MCF 10A (cell line): ENCODE measurements around the gene CD44. TPM values are rescaled to one million over a fixed set of nuclear protein-coding genes. Genes with fewer than 3 reads are reported as not detected.

Experiments used
- BruUV-seq: library from RNA; stranded (reverse); fragments of 400-500 nt; replicated peaks from 2 replicates; lab custom pipeline; 2021; lab: Mats Ljungman, UMichigan
- CTCF ChIA-PET: fragments of 300-600 bp; sonication (Branson Sonifier 250); formaldehyde crosslinking; extraction: SDS; loops from one replicate; lab custom pipeline; 2021; ENCODE audit warnings: antibody characterized with exemption, inconsistent platforms; lab: Yijun Ruan, JAX
- POLR2A ChIA-PET: fragments of 300-600, 350-650 bp; sonication (Branson Sonifier 250); formaldehyde crosslinking; extraction: SDS; loops from one replicate; lab custom pipeline; 2020; ENCODE audit warnings: antibody characterized with exemption, inconsistent platforms; lab: Yijun Ruan, JAX
- DNase-seq: peaks from one replicate; pipeline ENCODE4 v3.0.0-alpha.2; 2018; ENCODE audit not compliant: unreplicated experiment
- H3K27ac Mint-ChIP-seq: one replicate; pipeline ENCODE4 v1.8.0; 2022; ENCODE audit warnings: mild to moderate bottlenecking, low read depth, mixed read lengths; ENCODE audit not compliant: unreplicated experiment
- H3K27me3 Mint-ChIP-seq: one replicate; pipeline ENCODE4 v1.8.0; 2022; ENCODE audit warnings: mixed read lengths; ENCODE audit not compliant: insufficient read depth, unreplicated experiment
- H3K36me3 Mint-ChIP-seq: one replicate; pipeline ENCODE4 v1.8.0; 2022; ENCODE audit warnings: mild to moderate bottlenecking, moderate library complexity, mixed read lengths; ENCODE audit not compliant: insufficient read depth, unreplicated experiment
- H3K4me1 Mint-ChIP-seq: one replicate; pipeline ENCODE4 v1.8.0; 2022; ENCODE audit warnings: mixed read lengths; ENCODE audit not compliant: insufficient read depth, unreplicated experiment
- H3K4me3 Mint-ChIP-seq: one replicate; pipeline ENCODE4 v1.8.0; 2022; ENCODE audit warnings: mild to moderate bottlenecking, moderate library complexity, mixed read lengths; ENCODE audit not compliant: unreplicated experiment
- H3K9me3 Mint-ChIP-seq: one replicate; pipeline ENCODE4 v1.8.0; 2022; ENCODE audit warnings: mixed read lengths; ENCODE audit not compliant: unreplicated experiment
- intact Hi-C: fragments of 100-400 bp; cut with micrococcal nuclease; formaldehyde crosslinking; loops from 2 replicates; pipeline ENCODE4 v1.14.1; 2022
- total RNA-seq: library from RNA; stranded (reverse); gene quantifications from 2 replicates; pipeline ENCODE4 v1.2.3, GENCODE V29; 2022
- TF ChIP-seq, protein P1 (sequence below): fragments of 200-600 bp; IDR thresholded peaks from one replicate; pipeline ENCODE4 v1.8.0; 2022; ENCODE audit warnings: antibody characterized with exemption, mild to moderate bottlenecking; ENCODE audit not compliant: unreplicated experiment

Gene CD44
- total RNA-seq, 1 experiment from 2014 or later: 446 TPM

DNA sequence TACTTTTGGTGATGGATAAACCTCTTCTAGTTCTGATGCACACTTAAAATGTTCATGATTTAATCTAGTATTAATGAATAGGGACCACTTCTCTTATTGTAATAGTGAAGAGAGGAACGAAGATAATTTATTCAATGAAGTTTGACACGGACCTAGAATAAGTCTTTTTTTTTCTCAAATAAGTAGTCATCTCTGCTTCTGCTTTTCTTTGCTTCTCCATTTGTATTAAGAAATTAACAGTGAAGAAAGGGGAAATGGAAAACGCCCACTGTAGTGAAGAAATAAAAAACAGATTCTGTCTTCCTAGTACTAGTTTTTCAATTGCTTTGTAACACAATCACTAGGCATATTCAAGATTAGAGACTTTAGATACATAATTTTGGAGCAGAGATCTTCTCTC, 73.0 kb downstream of the CD44 start:
- H3K27ac Mint-ChIP-seq: no peak overlapping the region
- ChIA-PET POLR2A (interaction anchor here (0.7 kb wide), 1 partner anchor 34 kb away, joined by 4 read pairs; no protein-coding TSS in a partner anchor), CTCF (interaction anchor here (1.0 kb wide), 1 partner anchor 141 kb away, joined by 3 read pairs; no protein-coding TSS in a partner anchor)
- BruUV-seq: no TSS peak
- intact Hi-C loops: loop anchor here (5.0 kb wide), 1 partner anchor 155 kb away; no protein-coding TSS in a partner anchor
- H3K36me3 Mint-ChIP-seq: peaks cover 78% of the 10 kb centered on the region
- H3K27me3 Mint-ChIP-seq: no peaks in the 10 kb centered on the region
- peaks cover 27% of the 10 kb centered on the region for H3K4me1 Mint-ChIP-seq
- H3K4me3 Mint-ChIP-seq: no peak overlapping the region
- TF ChIP-seq, protein P1, sequence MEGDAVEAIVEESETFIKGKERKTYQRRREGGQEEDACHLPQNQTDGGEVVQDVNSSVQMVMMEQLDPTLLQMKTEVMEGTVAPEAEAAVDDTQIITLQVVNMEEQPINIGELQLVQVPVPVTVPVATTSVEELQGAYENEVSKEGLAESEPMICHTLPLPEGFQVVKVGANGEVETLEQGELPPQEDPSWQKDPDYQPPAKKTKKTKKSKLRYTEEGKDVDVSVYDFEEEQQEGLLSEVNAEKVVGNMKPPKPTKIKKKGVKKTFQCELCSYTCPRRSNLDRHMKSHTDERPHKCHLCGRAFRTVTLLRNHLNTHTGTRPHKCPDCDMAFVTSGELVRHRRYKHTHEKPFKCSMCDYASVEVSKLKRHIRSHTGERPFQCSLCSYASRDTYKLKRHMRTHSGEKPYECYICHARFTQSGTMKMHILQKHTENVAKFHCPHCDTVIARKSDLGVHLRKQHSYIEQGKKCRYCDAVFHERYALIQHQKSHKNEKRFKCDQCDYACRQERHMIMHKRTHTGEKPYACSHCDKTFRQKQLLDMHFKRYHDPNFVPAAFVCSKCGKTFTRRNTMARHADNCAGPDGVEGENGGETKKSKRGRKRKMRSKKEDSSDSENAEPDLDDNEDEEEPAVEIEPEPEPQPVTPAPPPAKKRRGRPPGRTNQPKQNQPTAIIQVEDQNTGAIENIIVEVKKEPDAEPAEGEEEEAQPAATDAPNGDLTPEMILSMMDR: no peak
- no peaks in the 10 kb centered on the region for H3K9me3 Mint-ChIP-seq
- no peak for DNase-seq

DNA sequence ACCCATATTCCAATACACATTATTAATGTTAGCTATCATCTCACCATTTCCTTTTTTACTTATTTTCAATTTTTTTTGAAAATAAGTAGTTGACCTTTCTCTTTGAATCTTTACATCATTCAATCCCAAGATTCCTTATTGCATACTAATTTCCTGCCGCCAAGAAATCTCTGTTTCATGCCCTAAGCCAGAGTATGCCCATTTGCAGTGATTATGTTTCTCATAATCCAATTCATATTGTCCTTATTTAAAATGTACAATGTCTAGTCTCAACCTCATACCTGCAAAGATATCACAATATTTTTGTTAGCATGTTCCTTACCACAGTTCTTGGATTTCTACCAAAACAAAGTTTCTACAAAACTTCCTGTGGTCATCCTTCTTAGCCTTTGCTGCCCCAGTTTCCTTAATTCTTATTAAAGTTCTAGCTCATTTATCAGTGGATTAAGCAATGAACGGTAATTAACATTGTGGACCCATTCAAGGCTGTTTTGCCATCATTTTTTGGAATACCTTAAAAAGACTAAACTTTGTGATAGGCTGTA, 75.3 kb downstream of the CD44 start:
- POLR2A ChIA-PET: interaction anchor here (0.6 to 1.1 kb wide), 5 partner anchors 9 to 818 kb away, joined by 3 to 7 read pairs (median 4); no protein-coding TSS in a partner anchor
- BruUV-seq: no TSS peak
- Mint-ChIP-seq H3K27ac (peak overlapping the region; percentile 82), H3K4me3 (no peak overlapping the region), H3K4me1 (peaks cover 27% of the 10 kb centered on the region), H3K36me3 (peaks cover 69% of the 10 kb centered on the region), H3K27me3 (no peaks in the 10 kb centered on the region), H3K9me3 (no peaks in the 10 kb centered on the region)
- intact Hi-C loops: loop anchor here (2.0 to 5.0 kb wide), 2 partner anchors 75 to 153 kb away; partner anchors contain the start of gene CD44
- CTCF ChIA-PET: interaction anchor here (0.6 to 1.2 kb wide), 5 partner anchors 20 to 153 kb away, joined by 3 to 6 read pairs (median 3); no protein-coding TSS in a partner anchor
- TF ChIP-seq, protein P1: no peak
- peak; percentile 17 for DNase-seq

DNA sequence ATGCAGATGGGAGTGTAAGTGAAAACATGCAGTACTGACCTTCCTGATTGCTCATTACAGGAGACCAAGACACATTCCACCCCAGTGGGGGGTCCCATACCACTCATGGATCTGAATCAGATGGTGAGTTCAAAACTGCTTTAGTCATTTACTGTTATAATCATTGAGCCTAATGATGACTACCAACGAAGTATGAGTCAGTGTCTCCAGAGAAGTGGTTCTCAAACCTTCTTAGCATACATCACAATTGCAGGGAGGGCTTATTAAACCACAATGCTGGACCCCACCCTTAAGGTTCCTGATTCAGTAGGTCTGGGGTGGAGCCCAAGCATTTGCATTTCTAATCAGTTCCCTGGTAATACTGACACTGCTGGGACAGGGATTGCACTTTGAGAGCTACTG, 75.8 kb downstream of the CD44 start:
- Mint-ChIP-seq H3K9me3 (no peaks in the 10 kb centered on the region), H3K27me3 (no peaks in the 10 kb centered on the region), H3K4me1 (peaks cover 27% of the 10 kb centered on the region), H3K27ac (peak overlapping the region; percentile 82), H3K36me3 (peaks cover 69% of the 10 kb centered on the region), H3K4me3 (no peak overlapping the region)
- DNase-seq: peak; percentile 71
- ChIA-PET CTCF (interaction anchor here (0.7 to 1.2 kb wide), 3 partner anchors 20 to 152 kb away, joined by 3 to 6 read pairs (median 4); no protein-coding TSS in a partner anchor), POLR2A (interaction anchor here (1.1 kb wide), 2 partner anchors 9 to 15 kb away, joined by 3 to 4 read pairs; no protein-coding TSS in a partner anchor)
- no TSS peak for BruUV-seq
- TF ChIP-seq, protein P1: no peak
- intact Hi-C loops: loop anchor here (2.0 to 5.0 kb wide), 2 partner anchors 76 to 153 kb away; partner anchors contain the start of gene CD44

DNA sequence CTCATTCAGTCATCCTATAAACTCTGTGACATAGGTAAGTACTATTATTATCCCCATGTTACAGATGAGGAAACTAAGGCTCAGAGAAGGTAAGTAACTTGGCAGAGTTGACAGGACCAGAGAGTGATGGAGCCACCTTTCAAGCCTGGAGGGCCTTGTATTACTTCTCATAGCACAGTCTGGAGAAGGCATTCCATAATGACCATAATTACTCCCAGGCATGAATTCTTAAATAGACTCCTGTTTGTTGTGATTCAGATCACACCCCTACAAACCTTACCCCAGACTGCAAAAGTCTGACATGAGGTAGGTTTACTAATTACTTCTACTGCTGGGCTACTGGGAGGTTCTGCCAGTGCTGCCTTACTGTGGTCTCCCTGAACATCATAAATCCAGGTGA, 77.0 kb downstream of the CD44 start:
- Mint-ChIP-seq H3K4me3 (no peak overlapping the region), H3K27me3 (no peaks in the 10 kb centered on the region), H3K27ac (no peak overlapping the region), H3K36me3 (peaks cover 69% of the 10 kb centered on the region), H3K4me1 (peaks cover 27% of the 10 kb centered on the region), H3K9me3 (no peaks in the 10 kb centered on the region)
- TF ChIP-seq, protein P1: no peak
- intact Hi-C loops: loop anchor here (2.0 kb wide), 1 partner anchor 77 kb away; the partner anchor contains the start of gene CD44
- no TSS peak for BruUV-seq
- ChIA-PET POLR2A (interaction anchor here (1.1 kb wide), 1 partner anchor 17 kb away, joined by 3 read pairs; no protein-coding TSS in a partner anchor), CTCF (no interaction called here)
- no peak for DNase-seq
